ENCODE measurements around the gene KIR2DL1. TPM values are rescaled to one million over a fixed set of nuclear protein-coding genes. Genes with fewer than 3 reads are reported as not detected.
"Not testable (repeated sequence)": the region's sequence is repeated elsewhere in the genome, so short reads cannot be mapped to it uniquely, and the experiment has no call there.

KIR2DL1 gene
- total and polyA plus RNA-seq, 2 of the 4 experiments (the other 2 are of a cell fraction), result not detected

- H4K8ac ChIP-seq (ENCODE audit: low read depth in 2 of 2, low read length in 2 of 2); H2AK5ac ChIP-seq (ENCODE audit: low read depth, low read length); ATAC-seq (ENCODE audit: low read depth); H3K9me3 ChIP-seq (ENCODE audit: control insufficient read depth, insufficient read depth, low read length); H3K9me1 ChIP-seq (ENCODE audit: insufficient read depth, low read length); H3K18ac ChIP-seq (ENCODE audit: low read depth, low read length); dilution Hi-C loops (cut with HindIII; ENCODE audit: low sequenced_read_pairs, unreplicated experiment); in situ Hi-C loops (cut with MboI; ENCODE audit: low sequenced_read_pairs); H2BK120ac ChIP-seq (ENCODE audit: low read depth, low read length); H4K20me1 ChIP-seq (ENCODE audit: insufficient read depth, low read length); H3K4me1 ChIP-seq (ENCODE audit: control insufficient read depth, insufficient read depth, low read length); POLR2A ChIA-PET (ENCODE audit: unreplicated experiment); H3K4ac ChIP-seq (ENCODE audit: low read depth, low read length); intact Hi-C loops (cut with micrococcal nuclease); H3K56ac ChIP-seq (ENCODE audit: extremely low read depth, insufficient read depth, low read length); H4K91ac ChIP-seq (ENCODE audit: insufficient read depth, low read depth, low read length); H2BK15ac ChIP-seq (ENCODE audit: low read depth, low read length); H3K14ac ChIP-seq (replicated peaks; ENCODE audit: low read depth, low read length); DNase-seq; H3K23ac ChIP-seq (ENCODE audit: low read depth, low read length); CTCF ChIA-PET; H2BK5ac ChIP-seq (ENCODE audit: low read depth, low read length, poor library complexity, severe bottlenecking); H3K79me1 ChIP-seq (ENCODE audit: low read depth in 1 of 2, low read length in 2 of 2); BruUV-seq (replicated peaks); H3K27me3 ChIP-seq (ENCODE audit: control insufficient read depth, insufficient read depth, low read length); H3K4me3 ChIP-seq (ENCODE audit: insufficient read depth, low read depth, low read length); H2AK9ac ChIP-seq (replicated peaks; ENCODE audit: low read depth, low read length, poor library complexity); H2AFZ ChIP-seq (replicated peaks; ENCODE audit: low read length, poor library complexity); H3K4me2 ChIP-seq (ENCODE audit: low read depth, low read length); H3K36me3 ChIP-seq (ENCODE audit: control insufficient read depth, insufficient read depth, low read length); H3K27ac ChIP-seq (ENCODE audit: insufficient read depth, low read length); H3K9ac ChIP-seq (ENCODE audit: low read depth, low read length); H4K5ac ChIP-seq (ENCODE audit: low read depth, low read length); H2BK20ac ChIP-seq (ENCODE audit: low read depth, low read length): not testable (repeated sequence)
- WGBS, 2 experiments (ENCODE audit: extremely low coverage in 2 of 2, insufficient read length in 1 of 2), result no CpG with 5 or more reads among the region's 4 CpGs
These were observed 8.3 kb downstream of the KIR2DL1 start for GRCh38 chr19:54777851-54778250.

DNA sequence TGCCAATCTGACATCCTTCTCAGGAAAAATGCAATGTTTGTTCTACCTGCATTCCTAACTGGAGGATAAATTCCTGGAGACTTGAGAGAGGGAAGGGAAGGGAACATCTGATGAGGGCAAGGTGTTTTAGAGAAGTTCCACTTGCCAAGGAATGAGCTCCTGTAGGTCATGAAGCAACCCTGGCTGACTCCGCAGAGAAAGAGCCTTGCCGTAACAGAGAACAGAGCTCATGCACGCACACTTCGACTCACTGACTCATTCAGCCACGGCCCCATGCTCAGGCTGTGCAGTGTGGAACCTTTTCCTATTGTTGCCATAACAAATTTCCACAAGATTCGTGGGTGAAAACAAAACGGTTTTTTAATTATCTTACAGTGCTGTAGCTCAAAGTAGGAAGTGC is 9.3 kb downstream of the KIR2DL1 start:
- H2BK20ac ChIP-seq (ENCODE audit: low read depth, low read length); H4K20me1 ChIP-seq (ENCODE audit: insufficient read depth, low read length); CTCF ChIA-PET; H2BK5ac ChIP-seq (ENCODE audit: low read depth, low read length, poor library complexity, severe bottlenecking); H3K9me3 ChIP-seq (ENCODE audit: control insufficient read depth, insufficient read depth, low read length); H3K36me3 ChIP-seq (ENCODE audit: control insufficient read depth, insufficient read depth, low read length); H3K18ac ChIP-seq (ENCODE audit: low read depth, low read length); H3K14ac ChIP-seq (replicated peaks; ENCODE audit: low read depth, low read length); POLR2A ChIA-PET (ENCODE audit: unreplicated experiment); H2AK5ac ChIP-seq (ENCODE audit: low read depth, low read length); H4K8ac ChIP-seq (ENCODE audit: low read depth in 2 of 2, low read length in 2 of 2); H3K4me2 ChIP-seq (ENCODE audit: low read depth, low read length); H3K27me3 ChIP-seq (ENCODE audit: control insufficient read depth, insufficient read depth, low read length); H3K9me1 ChIP-seq (ENCODE audit: insufficient read depth, low read length); BruUV-seq (replicated peaks); ATAC-seq (ENCODE audit: low read depth); H3K4me3 ChIP-seq (ENCODE audit: insufficient read depth, low read depth, low read length); H4K5ac ChIP-seq (ENCODE audit: low read depth, low read length); H3K56ac ChIP-seq (ENCODE audit: extremely low read depth, insufficient read depth, low read length); H3K79me1 ChIP-seq (ENCODE audit: low read depth in 1 of 2, low read length in 2 of 2); H2AFZ ChIP-seq (replicated peaks; ENCODE audit: low read length, poor library complexity); in situ Hi-C loops (cut with MboI; ENCODE audit: low sequenced_read_pairs); DNase-seq; H4K91ac ChIP-seq (ENCODE audit: insufficient read depth, low read depth, low read length); H3K27ac ChIP-seq (ENCODE audit: insufficient read depth, low read length); H2BK120ac ChIP-seq (ENCODE audit: low read depth, low read length); dilution Hi-C loops (cut with HindIII; ENCODE audit: low sequenced_read_pairs, unreplicated experiment); H3K23ac ChIP-seq (ENCODE audit: low read depth, low read length); intact Hi-C loops (cut with micrococcal nuclease); H3K4me1 ChIP-seq (ENCODE audit: control insufficient read depth, insufficient read depth, low read length); H2BK15ac ChIP-seq (ENCODE audit: low read depth, low read length); H3K9ac ChIP-seq (ENCODE audit: low read depth, low read length); H3K4ac ChIP-seq (ENCODE audit: low read depth, low read length); H2AK9ac ChIP-seq (replicated peaks; ENCODE audit: low read depth, low read length, poor library complexity): not testable (repeated sequence)
- WGBS, 2 experiments (ENCODE audit: extremely low coverage in 2 of 2, insufficient read length in 1 of 2), result no CpG with 5 or more reads among the region's 7 CpGs

All from IMR-90 (cell line).